ENCODE measurements around the gene AGXT.
"Not testable (repeated sequence)": the region's sequence is repeated elsewhere in the genome, so short reads cannot be mapped to it uniquely, and the experiment has no call there.

The AGXT gene

GRCh38 chr2:240834377-240834975 is 34.1 kb upstream of the AGXT start:
- TF ChIP-seq CTCF (IDR thresholded peaks at IDR 0.05; ENCODE audit: low read depth, low read length) = no peak
- no peak overlapping the region for H3K4me3 ChIP-seq (replicated peaks in 1 of 2; ENCODE audit: low read depth in 2 of 2, low read length in 2 of 2)
- DNase-seq (ENCODE audit: low read depth in 2 of 2) = no peak

GRCh38 chr2:240835528-240835927 is 33.1 kb upstream of the AGXT start:
- DNase-seq (ENCODE audit: low read depth in 2 of 2) = no peak
- TF ChIP-seq CTCF (IDR thresholded peaks at IDR 0.05; ENCODE audit: low read depth, low read length) = no peak

GRCh38 chr2:240836781-240837467 is 31.7 kb upstream of the AGXT start:
- no peak for TF ChIP-seq CTCF (IDR thresholded peaks at IDR 0.05; ENCODE audit: low read depth, low read length)
- no peak overlapping the region for H3K4me3 ChIP-seq (replicated peaks in 1 of 2; ENCODE audit: low read depth in 2 of 2, low read length in 2 of 2)

More at GRCh38 chr2:240835528-240835927, 33.1 kb upstream of the AGXT start:
- no peak overlapping the region for H3K4me3 ChIP-seq (replicated peaks in 1 of 2; ENCODE audit: low read depth in 2 of 2, low read length in 2 of 2)

GRCh38 chr2:240837621-240838020 is 31.0 kb upstream of the AGXT start:
- H3K4me3 ChIP-seq (replicated peaks in 1 of 2; ENCODE audit: low read depth in 2 of 2, low read length in 2 of 2) = no peak overlapping the region
- no peak for TF ChIP-seq CTCF (IDR thresholded peaks at IDR 0.05; ENCODE audit: low read depth, low read length)
- DNase-seq (ENCODE audit: low read depth in 2 of 2) = no peak

More at GRCh38 chr2:240836781-240837467, 31.7 kb upstream of the AGXT start:
- peak; percentile 60 to 73 for DNase-seq (ENCODE audit: low read depth in 2 of 2)

- H3K4me3 ChIP-seq (replicated peaks in 1 of 2; ENCODE audit: low read depth in 2 of 2, low read length in 2 of 2) = no peak overlapping the region
- peak; percentile 9 to 17 for DNase-seq (ENCODE audit: low read depth in 2 of 2)
- no peak for TF ChIP-seq CTCF (IDR thresholded peaks at IDR 0.05; ENCODE audit: low read depth, low read length)
Measured at GRCh38 chr2:240839152-240840143, 29.2 kb upstream of the AGXT start.

- H3K4me3 ChIP-seq (replicated peaks in 1 of 2; ENCODE audit: low read depth in 2 of 2, low read length in 2 of 2) = no peak overlapping the region
- peak; percentile 70 for TF ChIP-seq CTCF (IDR thresholded peaks at IDR 0.05; ENCODE audit: low read depth, low read length)
- peak; percentile 76 to 79 for DNase-seq (ENCODE audit: low read depth in 2 of 2)
Measured at GRCh38 chr2:240840435-240841060, 28.1 kb upstream of the AGXT start.

GRCh38 chr2:240846309-240846708 is 22.3 kb upstream of the AGXT start:
- H3K4me3 ChIP-seq (replicated peaks in 1 of 2; ENCODE audit: low read depth in 2 of 2, low read length in 2 of 2); DNase-seq (ENCODE audit: low read depth in 2 of 2): not testable (repeated sequence)
